ENCODE results near the gene NR4A1. TPM values are rescaled to one million over a fixed set of nuclear protein-coding genes. Genes with fewer than 3 reads are reported as not detected.

Gene NR4A1
- total and polyA plus RNA-seq, 7 donors: 31.2 to 276 (median 65.9) TPM

DNA sequence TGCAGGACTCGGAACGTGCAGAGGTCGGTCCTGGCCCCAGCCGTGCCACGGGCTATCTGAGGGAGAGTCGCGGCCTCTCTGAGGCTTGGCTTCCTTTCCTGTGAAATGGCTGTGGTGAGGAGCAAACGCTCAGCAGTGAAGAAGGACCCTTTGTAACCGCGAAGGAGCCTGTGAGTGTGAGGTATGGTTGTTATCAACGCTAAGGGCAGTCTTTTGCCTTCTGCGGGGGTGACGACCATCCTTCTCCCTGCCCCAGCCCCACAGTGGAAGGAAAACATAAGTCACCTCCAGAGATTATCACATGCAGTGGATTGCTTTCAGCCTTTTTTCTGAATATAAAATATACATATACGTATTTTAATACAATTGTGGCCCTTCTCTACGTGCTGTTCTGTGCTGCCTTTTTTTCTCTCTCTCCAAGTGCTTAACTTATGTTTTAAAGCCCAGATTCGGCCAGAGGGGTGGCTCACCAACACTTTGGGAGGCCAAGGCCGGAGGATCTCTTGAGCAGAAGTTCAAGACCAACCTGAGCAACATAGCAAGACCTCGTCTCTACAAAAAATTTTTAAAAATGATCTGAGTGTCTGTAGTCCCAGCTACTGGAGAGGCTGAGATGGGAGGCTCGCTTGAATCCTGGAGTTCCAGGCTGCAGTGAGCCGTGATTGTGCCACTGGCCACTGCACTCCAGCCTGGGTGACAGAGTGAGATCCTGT, 27.1 kb upstream of the NR4A1 start:
- Histone ChIP-seq H3K27me3 (no peaks in the 10 kb centered on the region), H3K27ac (peak overlapping the region; percentile 80 to 90 (median 86)), H3K4me1 (peaks cover 0 to 49% (median 47%) of the 10 kb centered on the region in 4 donors), H3K36me3 (no peaks in the 10 kb centered on the region), H3K4me3 (peak overlapping the region; percentile 40 to 61 (median 54)), H3K9me3 (no peaks in the 10 kb centered on the region)
- no peak for TF ChIP-seq POLR2A (IDR thresholded peaks at IDR 0.05)
- TF ChIP-seq, protein P1, sequence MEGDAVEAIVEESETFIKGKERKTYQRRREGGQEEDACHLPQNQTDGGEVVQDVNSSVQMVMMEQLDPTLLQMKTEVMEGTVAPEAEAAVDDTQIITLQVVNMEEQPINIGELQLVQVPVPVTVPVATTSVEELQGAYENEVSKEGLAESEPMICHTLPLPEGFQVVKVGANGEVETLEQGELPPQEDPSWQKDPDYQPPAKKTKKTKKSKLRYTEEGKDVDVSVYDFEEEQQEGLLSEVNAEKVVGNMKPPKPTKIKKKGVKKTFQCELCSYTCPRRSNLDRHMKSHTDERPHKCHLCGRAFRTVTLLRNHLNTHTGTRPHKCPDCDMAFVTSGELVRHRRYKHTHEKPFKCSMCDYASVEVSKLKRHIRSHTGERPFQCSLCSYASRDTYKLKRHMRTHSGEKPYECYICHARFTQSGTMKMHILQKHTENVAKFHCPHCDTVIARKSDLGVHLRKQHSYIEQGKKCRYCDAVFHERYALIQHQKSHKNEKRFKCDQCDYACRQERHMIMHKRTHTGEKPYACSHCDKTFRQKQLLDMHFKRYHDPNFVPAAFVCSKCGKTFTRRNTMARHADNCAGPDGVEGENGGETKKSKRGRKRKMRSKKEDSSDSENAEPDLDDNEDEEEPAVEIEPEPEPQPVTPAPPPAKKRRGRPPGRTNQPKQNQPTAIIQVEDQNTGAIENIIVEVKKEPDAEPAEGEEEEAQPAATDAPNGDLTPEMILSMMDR (IDR thresholded peaks at IDR 0.05): peak in 1 of 4 experiments; percentile 14
- no peak for DNase-seq
- WGBS, 2 donors: 19 to 25% methylated on average over 20 of the region's 20 CpGs
- intact Hi-C loops (cut with DNase I): loop anchor here (1.0 to 10.0 kb wide), 3 partner anchors 20 to 251 kb away; partner anchors contain the start of gene KRT86

DNA sequence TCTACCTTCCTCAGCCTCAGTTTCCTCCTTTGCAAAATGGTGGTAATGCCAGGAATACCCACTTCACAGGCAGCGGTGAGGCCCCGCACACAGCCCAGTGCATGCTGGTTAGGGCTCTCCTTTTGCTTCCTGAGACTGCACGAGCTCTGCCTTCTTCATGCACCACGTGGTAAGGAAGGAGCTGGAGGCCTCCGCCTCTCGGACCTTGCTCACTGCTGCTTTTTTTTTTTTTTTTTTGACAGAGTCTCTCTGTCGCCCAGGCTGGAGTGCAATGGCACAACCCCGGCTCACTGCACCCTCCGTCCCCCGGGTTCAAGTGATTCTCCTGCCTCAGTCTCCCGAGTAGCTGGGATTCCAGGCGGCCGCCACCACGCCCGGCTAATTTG, 26.4 kb upstream of the NR4A1 start:
- peaks cover 0 to 49% (median 47%) of the 10 kb centered on the region in 4 donors for H3K4me1 ChIP-seq
- DNase-seq: peak; percentile 79

GRCh38 chr12:52026263-52026662, 25.0 kb upstream of the NR4A1 start:
- Histone ChIP-seq H3K9me3 (no peaks in the 10 kb centered on the region), H3K27me3 (no peaks in the 10 kb centered on the region), H3K36me3 (no peaks in the 10 kb centered on the region), H3K27ac (peak overlapping the region; percentile 80 to 90 (median 86)), H3K4me1 (peaks cover 0 to 49% (median 47%) of the 10 kb centered on the region in 4 donors), H3K4me3 (peak overlapping the region in 3 of 4 donors; percentile 31 to 40 (median 31))
- intact Hi-C loops (cut with DNase I): loop anchor here (10.0 kb wide), 1 partner anchor 249 kb away; the partner anchor contains the start of gene KRT86
- no peak for DNase-seq
- WGBS, 2 donors: 24 to 53% methylated on average over 5 of the region's 5 CpGs
- TF ChIP-seq POLR2AphosphoS5 (IDR thresholded peaks at IDR 0.05) (peak; percentile 34 to 68 (median 48)), POLR2A (IDR thresholded peaks at IDR 0.05) (no peak), EP300 (IDR thresholded peaks at IDR 0.05) (peak; percentile 54 to 87 (median 64))
- TF ChIP-seq, protein P1 (IDR thresholded peaks at IDR 0.05): no peak

More for the DNA sequence above, 26.4 kb upstream of the NR4A1 start:
- TF ChIP-seq POLR2AphosphoS5 (IDR thresholded peaks at IDR 0.05): peak in 2 of 4 donors; percentile 19 to 68
- TF ChIP-seq POLR2A (IDR thresholded peaks at IDR 0.05): peak in 1 of 2 donors; percentile 36
- no peak for TF ChIP-seq EP300 (IDR thresholded peaks at IDR 0.05)
- WGBS, 2 donors: 13 to 34% methylated on average over 15 of the region's 15 CpGs
- no peaks in the 10 kb centered on the region for H3K36me3 ChIP-seq
- H3K9me3 ChIP-seq: no peaks in the 10 kb centered on the region
- no peaks in the 10 kb centered on the region for H3K27me3 ChIP-seq
- H3K4me3 ChIP-seq: peak overlapping the region in 3 of 4 donors; percentile 31 to 40 (median 31)
- intact Hi-C loops (cut with DNase I): loop anchor here (1.0 to 10.0 kb wide), 3 partner anchors 45 to 250 kb away; partner anchors contain the start of gene KRT86
- peak overlapping the region; percentile 80 to 90 (median 86) for H3K27ac ChIP-seq

GRCh38 chr12:52027085-52027843, 24.0 kb upstream of the NR4A1 start:
- Histone ChIP-seq H3K4me3 (no peak overlapping the region), H3K27ac (peak overlapping the region; percentile 80 to 90 (median 86)), H3K27me3 (no peaks in the 10 kb centered on the region), H3K36me3 (no peaks in the 10 kb centered on the region), H3K9me3 (no peaks in the 10 kb centered on the region), H3K4me1 (peaks cover 0 to 55% (median 53%) of the 10 kb centered on the region in 4 donors)
- WGBS, 2 donors: 82 to 86% methylated on average over 12 of the region's 12 CpGs
- intact Hi-C loops (cut with DNase I): loop anchor here (10.0 kb wide), 1 partner anchor 248 kb away; the partner anchor contains the start of gene KRT86
- TF ChIP-seq POLR2A (IDR thresholded peaks at IDR 0.05): no peak
- TF ChIP-seq, protein P1 (IDR thresholded peaks at IDR 0.05): no peak
- peak in 2 of 4 donors; percentile 79 to 99 for TF ChIP-seq EP300 (IDR thresholded peaks at IDR 0.05)
- TF ChIP-seq POLR2AphosphoS5 (IDR thresholded peaks at IDR 0.05): peak in 3 of 4 donors; percentile 30 to 92 (median 46)
- DNase-seq: peak; percentile 92
